ENCODE measurements around the gene MAPK12.

Gene MAPK12

DNA sequence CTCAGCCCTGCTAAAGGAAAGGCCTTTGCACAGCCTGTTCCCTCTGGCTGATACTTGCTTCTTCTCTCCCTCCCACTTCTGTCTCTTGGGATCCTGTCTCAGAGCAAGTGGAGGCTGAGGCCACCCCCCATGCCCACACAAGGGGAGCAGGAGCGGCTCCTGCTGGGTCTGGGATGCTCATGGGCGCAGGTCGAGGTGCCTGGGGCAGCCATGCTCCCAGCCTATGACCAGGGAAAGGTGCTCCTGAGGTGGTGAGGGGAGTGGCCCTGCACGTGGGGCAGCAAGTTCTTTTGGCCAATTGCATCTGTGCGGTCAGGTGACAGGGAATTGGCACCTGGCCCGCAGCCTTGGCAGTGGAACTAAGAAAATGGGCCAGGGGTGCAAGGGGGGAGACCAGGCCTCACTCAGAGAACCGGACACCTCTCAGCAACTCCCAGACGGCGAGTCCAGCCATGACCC, 7.2 kb upstream of the MAPK12 start:
- H3K4me1 Mint-ChIP-seq (ENCODE audit: low read depth) = peaks cover 5% of the 10 kb centered on the region
- H3K36me3 Mint-ChIP-seq = no peaks in the 10 kb centered on the region
- no peaks in the 10 kb centered on the region for H3K27me3 Mint-ChIP-seq
- H3K27ac Mint-ChIP-seq = no peak overlapping the region
- H3K9me3 Mint-ChIP-seq (ENCODE audit: low read depth) = no peaks in the 10 kb centered on the region
- peak overlapping the region; percentile 49 for H3K4me3 Mint-ChIP-seq

DNA sequence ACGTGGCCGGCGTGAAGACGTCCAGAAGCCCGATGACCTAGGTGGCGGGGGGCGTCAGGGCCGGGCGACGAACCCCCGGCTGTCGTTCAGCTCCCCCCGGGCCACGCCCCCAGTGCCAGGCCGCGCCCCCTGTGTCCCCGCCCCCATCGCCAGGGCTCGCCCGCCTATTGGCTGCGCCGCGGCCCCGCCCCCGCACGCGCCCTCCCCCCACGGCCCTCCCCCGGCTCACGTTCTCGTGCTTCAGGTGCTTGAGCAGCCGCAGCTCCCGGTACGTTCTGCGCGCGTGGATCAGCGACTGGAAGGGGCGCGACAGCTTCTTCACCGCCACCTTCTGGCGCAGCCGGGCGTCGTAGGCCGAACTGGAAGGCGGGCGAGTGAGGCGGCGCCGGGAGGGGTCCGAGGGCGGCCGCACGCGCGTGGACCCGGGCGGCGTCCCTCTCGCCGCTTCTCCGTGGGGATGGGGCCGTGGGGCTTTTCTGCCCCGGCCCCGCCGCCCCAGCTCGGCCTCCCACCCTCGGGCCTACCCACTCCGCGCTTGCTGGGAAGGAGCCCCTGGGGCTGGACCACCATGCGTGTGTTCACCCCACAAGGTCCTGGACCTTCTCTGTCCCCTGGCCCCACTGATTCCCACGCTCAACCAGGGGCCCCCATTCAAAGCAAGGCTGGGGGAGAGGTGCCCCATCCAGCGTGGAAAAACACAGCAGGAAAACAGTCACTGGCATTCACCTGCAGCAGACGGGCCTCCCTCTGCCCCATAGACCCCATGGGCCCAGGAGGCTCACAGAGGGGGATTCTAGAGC, 6.3 kb upstream of the MAPK12 start:
- no peaks in the 10 kb centered on the region for H3K9me3 Mint-ChIP-seq (ENCODE audit: low read depth)
- H3K4me1 Mint-ChIP-seq (ENCODE audit: low read depth) = peaks cover 5% of the 10 kb centered on the region
- H3K27ac Mint-ChIP-seq = no peak overlapping the region
- no peak overlapping the region for H3K4me3 Mint-ChIP-seq
- H3K36me3 Mint-ChIP-seq = no peaks in the 10 kb centered on the region
- H3K27me3 Mint-ChIP-seq = peaks cover under 1% of the 10 kb centered on the region

DNA sequence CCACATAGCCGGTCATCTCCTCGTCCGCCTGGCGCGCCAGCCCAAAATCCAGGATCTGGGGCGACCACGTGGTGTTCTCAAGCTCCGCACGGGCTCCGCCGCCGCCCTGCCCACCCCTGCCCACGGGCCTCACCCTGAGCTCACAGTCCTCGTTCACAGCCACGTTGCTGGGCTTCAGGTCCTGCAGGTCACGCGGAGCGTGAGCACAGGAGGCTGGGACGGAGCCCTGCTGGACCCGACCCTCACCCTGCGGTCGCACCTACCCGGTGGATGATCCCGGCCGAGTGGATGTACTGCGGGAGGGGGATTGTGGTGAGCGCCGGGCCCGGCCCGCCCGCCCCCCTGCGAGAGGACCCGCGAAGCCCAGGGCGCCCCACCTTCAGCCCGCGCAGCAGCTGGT, 5.5 kb upstream of the MAPK12 start:
- Mint-ChIP-seq H3K36me3 (no peaks in the 10 kb centered on the region), H3K27ac (no peak overlapping the region), H3K27me3 (peaks cover 7% of the 10 kb centered on the region), H3K4me3 (no peak overlapping the region), H3K9me3 (ENCODE audit: low read depth) (no peaks in the 10 kb centered on the region), H3K4me1 (ENCODE audit: low read depth) (peaks cover 11% of the 10 kb centered on the region)

DNA sequence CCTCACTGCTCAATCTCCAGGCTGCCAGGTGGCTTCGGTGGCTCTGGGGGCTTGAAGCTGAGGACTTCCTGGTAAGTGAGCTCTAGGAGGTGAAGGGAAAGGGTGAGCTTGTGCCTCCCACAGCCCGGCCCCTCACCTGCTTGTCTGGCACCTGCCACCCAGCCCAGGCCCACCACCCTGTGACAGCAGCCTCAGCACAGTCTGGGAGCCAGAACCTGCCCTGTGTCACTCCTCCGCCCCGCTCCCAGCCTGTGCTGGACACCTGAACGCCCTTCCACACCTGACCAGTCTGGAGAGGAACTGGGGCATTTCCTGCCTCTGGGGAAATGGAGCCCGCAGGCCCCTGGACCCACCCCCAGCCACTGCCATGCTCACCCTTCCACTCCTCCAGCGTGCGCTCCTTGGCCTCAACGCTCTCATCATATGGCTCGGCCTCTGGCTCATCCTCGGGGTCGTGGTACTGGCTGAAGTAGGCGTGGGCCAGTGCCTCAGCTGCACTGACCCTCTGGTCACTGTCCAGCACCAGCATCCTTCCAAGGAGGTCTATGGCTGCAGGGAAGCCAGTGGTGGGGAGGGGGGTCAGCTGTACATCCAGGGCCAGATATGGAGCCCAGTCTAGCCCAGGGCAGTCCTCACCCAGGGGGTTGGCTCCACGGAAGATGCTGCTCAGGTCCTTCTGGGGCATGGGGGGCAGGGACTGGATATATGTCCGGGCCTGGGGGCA, 3.6 kb upstream of the MAPK12 start:
- H3K4me3 Mint-ChIP-seq = no peak overlapping the region
- peaks cover 11% of the 10 kb centered on the region for H3K4me1 Mint-ChIP-seq (ENCODE audit: low read depth)
- H3K9me3 Mint-ChIP-seq (ENCODE audit: low read depth) = no peaks in the 10 kb centered on the region
- H3K27me3 Mint-ChIP-seq = peaks cover 7% of the 10 kb centered on the region
- no peak overlapping the region for H3K27ac Mint-ChIP-seq
- H3K36me3 Mint-ChIP-seq = no peaks in the 10 kb centered on the region

DNA sequence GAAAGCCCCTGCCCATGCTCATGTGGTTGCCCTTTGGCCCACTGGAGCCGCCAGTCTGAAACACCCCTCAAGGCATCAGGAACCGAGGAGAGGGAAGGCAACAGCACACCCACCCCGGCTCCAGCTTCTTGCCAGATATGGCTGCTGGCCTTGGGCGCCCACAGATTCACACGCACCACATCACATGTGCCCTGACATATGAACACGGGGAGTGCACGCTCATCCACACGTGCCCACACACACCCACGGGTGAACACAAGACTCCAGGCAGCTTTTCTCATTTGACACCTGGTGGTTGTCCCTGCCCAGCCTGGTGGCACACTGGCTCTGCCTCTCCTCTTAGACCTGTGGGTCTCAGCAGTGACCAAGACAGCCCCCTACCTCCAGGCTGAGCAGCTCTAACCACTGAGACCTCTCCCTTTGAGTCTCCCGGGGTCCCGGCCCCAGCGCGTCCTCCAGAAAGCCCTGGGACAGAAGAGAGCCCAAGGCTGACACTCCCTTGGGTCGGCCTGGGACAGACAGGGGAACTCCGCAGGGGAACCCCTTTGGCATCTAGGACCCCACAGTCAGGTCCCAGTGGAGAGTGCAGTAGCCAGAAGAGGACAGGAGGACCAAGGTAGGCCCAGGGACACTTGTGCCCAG, 2.7 kb upstream of the MAPK12 start:
- Mint-ChIP-seq H3K4me3 (no peak overlapping the region), H3K27ac (no peak overlapping the region), H3K27me3 (peaks cover 7% of the 10 kb centered on the region), H3K36me3 (no peaks in the 10 kb centered on the region), H3K4me1 (ENCODE audit: low read depth) (peaks cover 8% of the 10 kb centered on the region), H3K9me3 (ENCODE audit: low read depth) (no peaks in the 10 kb centered on the region)

DNA sequence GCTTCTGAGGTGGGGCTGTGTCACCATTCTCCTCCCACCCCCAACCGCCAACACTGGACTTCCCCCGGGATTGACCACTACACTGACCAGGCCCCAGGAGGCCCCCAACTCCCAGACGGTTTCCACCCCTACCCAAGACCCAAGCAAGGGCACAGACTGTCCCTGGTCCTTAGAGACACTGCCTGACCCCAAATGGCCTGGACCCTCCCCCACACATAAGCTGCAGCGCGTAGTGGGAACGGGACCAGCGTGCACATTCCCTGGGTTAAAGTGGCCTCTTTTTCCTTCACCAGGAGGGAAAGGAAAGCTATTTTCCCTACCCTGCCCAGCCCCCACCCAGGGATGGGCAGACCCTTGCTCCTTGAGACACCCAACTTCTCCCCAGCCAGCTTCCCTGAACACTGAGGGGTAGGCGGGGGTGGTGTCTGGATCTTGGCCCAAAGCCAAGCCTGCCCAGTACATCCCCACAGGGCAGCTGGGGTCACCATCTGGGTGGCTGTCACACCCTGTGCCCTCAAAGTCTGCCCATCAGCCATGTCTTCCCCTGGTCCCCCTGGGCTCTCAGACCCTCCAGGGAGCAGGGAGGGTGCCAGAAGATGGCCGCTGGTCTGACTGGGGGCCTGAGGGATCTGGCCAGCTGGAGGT, 1.6 kb upstream of the MAPK12 start:
- Mint-ChIP-seq H3K36me3 (no peaks in the 10 kb centered on the region), H3K4me3 (no peak overlapping the region), H3K9me3 (ENCODE audit: low read depth) (no peaks in the 10 kb centered on the region), H3K4me1 (ENCODE audit: low read depth) (peaks cover 7% of the 10 kb centered on the region), H3K27me3 (peaks cover 7% of the 10 kb centered on the region), H3K27ac (no peak overlapping the region)

DNA sequence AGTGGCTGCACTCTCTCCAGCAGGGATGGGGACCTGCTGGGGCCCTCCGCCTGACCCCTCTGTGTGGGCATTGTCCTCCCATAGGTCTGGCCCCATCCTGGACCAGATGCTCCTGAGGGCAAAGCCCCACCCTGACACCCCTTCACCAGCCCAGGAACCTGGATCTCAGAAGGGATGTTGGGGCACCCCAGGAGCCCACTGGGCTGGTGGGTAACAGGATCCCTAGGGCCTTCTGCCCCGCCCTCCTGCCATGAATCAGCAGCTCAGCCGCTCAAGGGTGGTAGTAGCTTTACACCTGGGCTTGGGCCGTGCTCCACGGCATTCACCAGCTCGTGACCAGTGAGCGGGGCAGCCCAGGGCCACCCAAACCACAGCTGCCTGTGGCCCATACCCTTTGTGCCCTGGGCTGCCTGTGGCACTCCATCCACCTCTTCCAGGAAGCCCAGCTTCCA, 1.0 kb upstream of the MAPK12 start:
- Mint-ChIP-seq H3K27ac (no peak overlapping the region), H3K4me3 (peak overlapping the region; percentile 66), H3K27me3 (peaks cover 7% of the 10 kb centered on the region), H3K36me3 (no peaks in the 10 kb centered on the region), H3K4me1 (ENCODE audit: low read depth) (peaks cover 7% of the 10 kb centered on the region), H3K9me3 (ENCODE audit: low read depth) (no peaks in the 10 kb centered on the region)

DNA sequence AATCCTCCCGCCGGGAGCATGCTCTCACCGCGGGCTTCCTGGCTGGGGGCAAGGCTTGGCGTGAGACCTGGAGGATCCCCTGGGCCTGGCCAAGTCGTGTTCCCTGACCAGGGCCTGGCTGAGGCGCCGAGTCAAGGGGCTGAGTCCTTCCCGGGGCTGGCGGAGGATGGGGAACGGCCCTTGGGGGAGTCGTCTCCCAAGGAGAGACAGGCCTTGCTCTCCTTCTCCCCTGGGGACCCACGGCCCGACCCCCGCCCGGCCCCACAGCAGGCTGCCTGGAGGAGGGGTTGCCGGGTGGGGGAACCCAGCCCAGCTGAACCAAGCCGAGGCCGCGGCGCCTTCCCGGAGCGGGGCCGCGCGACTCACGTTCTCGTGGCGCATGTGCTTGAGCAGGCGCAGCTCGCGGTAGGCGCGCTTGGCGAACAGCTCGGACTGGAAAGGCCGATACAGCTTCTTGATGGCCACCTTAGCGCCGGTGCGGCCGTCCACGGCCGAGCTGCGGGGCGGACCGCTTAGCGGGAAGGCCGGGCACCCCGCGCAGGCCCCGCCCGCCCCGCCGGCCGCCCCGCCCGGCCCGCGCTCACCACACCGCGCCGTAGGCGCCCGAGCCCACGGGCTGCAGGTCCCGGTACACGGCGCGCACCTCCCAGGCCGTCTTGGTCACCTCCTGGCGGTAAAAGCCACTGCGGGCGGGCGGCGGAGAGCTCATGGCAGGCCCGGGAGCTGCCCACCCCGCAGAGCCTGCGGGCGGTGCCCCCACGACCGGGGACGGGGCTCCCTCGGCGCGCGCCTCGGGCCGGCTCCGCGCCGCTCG, 475 bp downstream of the MAPK12 start:
- no peak overlapping the region for H3K4me3 Mint-ChIP-seq
- H3K27me3 Mint-ChIP-seq = peaks cover 7% of the 10 kb centered on the region

DNA sequence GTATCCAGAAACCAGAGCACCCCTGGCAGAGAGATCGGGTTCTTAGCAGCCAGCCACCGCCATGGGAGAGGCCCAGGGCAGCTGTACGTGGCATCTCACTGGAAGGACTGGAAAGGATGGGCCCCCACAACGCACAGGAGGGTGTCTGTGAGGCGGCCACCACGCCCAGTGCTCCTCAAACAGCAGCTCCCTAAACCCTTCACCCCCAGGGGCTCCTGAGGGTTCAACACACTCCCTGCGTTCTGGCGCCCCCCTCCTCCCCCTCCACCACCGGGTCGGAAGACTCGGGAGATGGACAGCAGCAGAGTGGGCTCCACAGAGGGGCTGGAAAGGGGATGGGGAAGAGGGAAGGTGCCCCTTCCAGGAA, 1.1 kb downstream of the MAPK12 start:
- Mint-ChIP-seq H3K9me3 (ENCODE audit: low read depth) (no peaks in the 10 kb centered on the region), H3K27ac (no peak overlapping the region), H3K4me3 (no peak overlapping the region), H3K4me1 (ENCODE audit: low read depth) (peaks cover 7% of the 10 kb centered on the region), H3K27me3 (peaks cover 7% of the 10 kb centered on the region), H3K36me3 (no peaks in the 10 kb centered on the region)

More for the DNA sequence above, 475 bp downstream of the MAPK12 start:
- Mint-ChIP-seq H3K4me1 (ENCODE audit: low read depth) (peaks cover 7% of the 10 kb centered on the region), H3K27ac (no peak overlapping the region), H3K36me3 (no peaks in the 10 kb centered on the region), H3K9me3 (ENCODE audit: low read depth) (no peaks in the 10 kb centered on the region)

DNA sequence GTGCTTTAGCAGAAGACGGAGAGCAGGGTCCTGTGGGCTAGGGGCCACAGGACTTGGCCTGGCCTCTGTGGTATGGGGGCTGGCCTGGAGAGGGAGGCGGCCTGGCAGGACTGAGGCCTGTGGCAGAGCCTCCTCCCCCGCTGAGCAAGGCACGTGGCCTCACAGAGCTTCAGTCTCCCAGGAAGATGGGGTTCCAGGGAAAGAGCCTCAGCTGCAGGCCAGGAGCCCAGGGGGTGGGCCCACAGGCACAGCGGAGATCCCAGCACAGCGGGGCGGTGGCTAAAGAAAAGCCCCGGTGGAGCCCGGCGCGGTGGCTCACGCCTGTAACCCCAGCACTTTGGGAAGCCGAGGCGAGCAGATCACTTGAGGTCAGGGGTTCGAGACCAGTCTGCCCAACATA, 2.2 kb downstream of the MAPK12 start:
- Mint-ChIP-seq H3K4me1 (ENCODE audit: low read depth) (peaks cover 7% of the 10 kb centered on the region), H3K9me3 (ENCODE audit: low read depth) (no peaks in the 10 kb centered on the region), H3K36me3 (no peaks in the 10 kb centered on the region), H3K4me3 (no peak overlapping the region), H3K27ac (no peak overlapping the region), H3K27me3 (peaks cover 7% of the 10 kb centered on the region)

DNA sequence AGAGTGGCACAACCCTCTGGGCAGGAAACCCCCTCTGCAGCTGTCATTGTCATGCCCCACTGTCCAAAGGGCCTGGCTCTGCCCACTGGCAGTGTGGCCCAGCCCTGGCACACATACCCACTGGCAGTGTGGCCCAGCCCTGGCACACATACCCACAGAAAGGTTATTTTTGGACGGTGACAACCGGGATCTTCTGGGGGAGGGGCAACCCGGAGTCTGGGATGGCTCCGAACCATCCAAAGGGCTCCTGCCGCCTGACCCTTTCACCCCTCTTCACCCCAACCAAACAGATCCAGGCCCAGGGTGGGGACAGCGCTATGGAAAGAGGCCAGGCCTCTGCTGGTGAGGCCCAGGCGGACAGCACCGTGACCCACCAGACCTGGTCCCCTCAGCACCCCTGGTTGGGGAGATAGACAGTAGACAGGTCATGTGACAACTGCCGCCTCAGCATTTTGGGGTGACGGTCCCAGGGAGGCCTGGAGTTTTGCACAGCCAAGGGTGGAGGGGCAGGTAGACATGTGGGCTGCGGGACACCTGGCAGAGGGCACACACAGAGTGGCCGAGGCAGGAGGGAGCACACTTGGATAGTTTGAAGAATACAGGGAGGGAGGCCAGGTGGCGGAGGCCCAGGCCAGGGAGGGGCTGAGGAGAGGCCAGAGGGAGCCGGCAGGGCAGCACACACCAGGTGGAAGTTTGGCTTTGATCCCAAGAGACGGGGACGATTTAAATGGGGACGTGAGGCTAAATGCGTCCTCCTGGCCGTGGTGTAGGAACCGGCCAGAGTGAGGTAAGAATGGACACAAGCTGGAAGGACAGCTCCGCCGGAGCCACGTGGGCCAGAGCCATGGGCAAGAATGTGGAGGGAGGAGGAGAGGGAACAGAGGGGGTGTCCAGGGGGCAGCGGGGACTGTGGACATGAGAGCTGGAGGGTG, 2.9 kb downstream of the MAPK12 start:
- Mint-ChIP-seq H3K36me3 (no peaks in the 10 kb centered on the region), H3K4me3 (no peak overlapping the region), H3K4me1 (ENCODE audit: low read depth) (peaks cover 7% of the 10 kb centered on the region), H3K27me3 (peaks cover 7% of the 10 kb centered on the region), H3K27ac (no peak overlapping the region), H3K9me3 (ENCODE audit: low read depth) (no peaks in the 10 kb centered on the region)

DNA sequence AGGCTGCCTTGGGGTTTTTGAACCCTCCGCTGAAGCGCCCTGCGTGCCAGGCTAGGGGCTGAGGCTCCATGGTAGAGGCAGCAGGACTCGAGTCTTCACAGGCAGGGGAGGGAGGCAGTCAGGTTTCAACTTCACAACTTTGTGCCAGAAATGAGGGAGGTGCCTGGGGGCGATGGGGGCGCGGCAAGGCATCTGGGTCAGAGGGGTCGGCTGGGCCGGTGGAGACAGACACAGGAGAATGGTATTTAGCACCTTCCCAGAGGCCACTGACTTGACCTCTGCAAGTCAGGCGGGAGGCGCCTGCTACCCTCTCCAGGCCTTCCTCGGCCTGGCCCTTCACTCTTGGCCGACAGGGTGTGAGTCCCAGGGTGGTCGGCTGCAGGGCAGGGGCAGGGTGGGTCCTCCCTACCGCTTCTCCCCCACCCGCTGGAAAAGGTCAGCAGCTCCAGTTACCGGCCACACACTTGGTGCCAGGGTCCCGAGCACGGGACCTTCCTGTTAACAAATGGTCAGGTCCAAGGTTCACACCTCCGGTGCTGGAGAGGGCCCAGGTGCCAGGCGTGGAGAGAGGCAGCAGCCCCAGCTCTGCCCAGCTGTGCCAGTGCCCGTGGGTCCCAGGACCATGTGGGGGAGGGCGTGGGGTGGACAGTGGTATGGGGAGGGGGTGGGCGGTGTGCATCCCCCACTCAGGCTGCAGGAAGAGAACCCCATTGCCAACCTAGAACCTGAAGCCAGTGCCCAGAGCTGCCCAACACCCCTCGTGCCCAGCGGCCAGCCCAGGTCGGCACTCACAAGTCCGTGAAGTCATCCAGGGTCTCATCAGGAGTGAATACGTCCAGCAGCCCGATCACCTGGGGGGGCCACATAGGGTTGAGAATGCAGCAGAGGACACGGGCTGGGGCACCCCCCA, 3.8 kb downstream of the MAPK12 start:
- peaks cover 5% of the 10 kb centered on the region for H3K27me3 Mint-ChIP-seq

DNA sequence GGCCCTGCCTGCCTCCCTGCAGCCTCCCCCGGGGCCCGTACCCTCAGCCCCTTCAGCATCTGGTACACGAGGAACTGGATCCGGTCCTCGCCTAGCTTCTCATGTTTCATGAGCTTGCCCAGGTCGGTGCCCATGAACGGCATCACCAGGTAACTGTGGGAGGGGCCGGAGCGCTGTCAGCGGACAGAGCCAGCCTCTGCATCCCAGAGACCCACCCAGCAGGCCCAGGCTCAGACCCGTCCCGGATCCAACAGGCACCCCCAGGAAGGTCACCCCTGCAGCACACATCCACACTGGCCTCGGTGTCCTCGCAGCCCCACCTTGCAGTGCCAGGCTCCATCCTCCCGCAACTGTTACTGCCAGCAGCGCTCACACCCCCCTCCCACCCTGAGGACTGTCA, 4.4 kb downstream of the MAPK12 start:
- Mint-ChIP-seq H3K4me1 (ENCODE audit: low read depth) (peaks cover 2% of the 10 kb centered on the region), H3K27ac (no peak overlapping the region), H3K4me3 (no peak overlapping the region), H3K27me3 (peaks cover under 1% of the 10 kb centered on the region), H3K9me3 (ENCODE audit: low read depth) (no peaks in the 10 kb centered on the region), H3K36me3 (no peaks in the 10 kb centered on the region)

More for the DNA sequence above, 3.8 kb downstream of the MAPK12 start:
- Mint-ChIP-seq H3K4me1 (ENCODE audit: low read depth) (peaks cover 7% of the 10 kb centered on the region), H3K36me3 (no peaks in the 10 kb centered on the region), H3K27ac (no peak overlapping the region), H3K9me3 (ENCODE audit: low read depth) (no peaks in the 10 kb centered on the region), H3K4me3 (no peak overlapping the region)

All from activated naive CD8-positive, alpha-beta T cell (primary cell).